ENCODE data around the gene BPIFB6. TPM values are rescaled to one million over a fixed set of nuclear protein-coding genes. Genes with fewer than 3 reads are reported as not detected.

Gene BPIFB6
- total RNA-seq, 4 donors from 2014 or later = not detected

GRCh38 chr20:33014336-33015113 lies 16.9 kb upstream of the BPIFB6 start:
- no peaks in the 10 kb centered on the region for H3K9me3 ChIP-seq
- intact Hi-C loops (cut with DNase I; ENCODE audit: low total_unique reads) = no loop called here
- no peaks in the 10 kb centered on the region for H3K36me3 ChIP-seq
- TF ChIP-seq POLR2AphosphoS5 (IDR thresholded peaks at IDR 0.05) (no peak), EP300 (IDR thresholded peaks at IDR 0.05; ENCODE audit: low read depth) (no peak), CTCF (IDR thresholded peaks at IDR 0.05) (no peak), POLR2A (IDR thresholded peaks at IDR 0.05) (no peak)
- H3K27me3 ChIP-seq = no peaks in the 10 kb centered on the region
- no peak overlapping the region for H3K27ac ChIP-seq
- WGBS, 2 donors (ENCODE audit: low coverage in 1 of 2) = 60 to 63% methylated on average over 3 to 16 of the region's 16 CpGs
- in situ Hi-C loops (cut with MboI; ENCODE audit: low pct_ligation_motif_present in 1 of 4, low pct_unique_long_range_greater_than_20kb in 1 of 4, low sequenced_read_pairs in 3 of 4) = no loop called here
- no peak for DNase-seq
- H3K4me1 ChIP-seq = no peaks in the 10 kb centered on the region
- H3K4me3 ChIP-seq = no peak overlapping the region

GRCh38 chr20:33015114-33015484 lies 16.3 kb upstream of the BPIFB6 start:
- in situ Hi-C loops (cut with MboI; ENCODE audit: low pct_ligation_motif_present in 1 of 4, low pct_unique_long_range_greater_than_20kb in 1 of 4, low sequenced_read_pairs in 3 of 4) (no loop called here), intact Hi-C loops (cut with DNase I; ENCODE audit: low total_unique reads) (no loop called here)
- 83% methylated on average over 10 of the region's 10 CpGs; no CpG with 5 or more reads in 1 of the 2 donors for WGBS, 2 donors (ENCODE audit: low coverage in 1 of 2)

GRCh38 chr20:33015700-33016580 lies 15.5 kb upstream of the BPIFB6 start:
- WGBS, 2 donors (ENCODE audit: low coverage in 1 of 2) = 60 to 62% methylated on average over 3 to 15 of the region's 15 CpGs
- H3K9me3 ChIP-seq = no peaks in the 10 kb centered on the region
- no peak for DNase-seq
- intact Hi-C loops (cut with DNase I; ENCODE audit: low total_unique reads) (no loop called here), in situ Hi-C loops (cut with MboI; ENCODE audit: low pct_ligation_motif_present in 1 of 4, low pct_unique_long_range_greater_than_20kb in 1 of 4, low sequenced_read_pairs in 3 of 4) (no loop called here)
- TF ChIP-seq EP300 (IDR thresholded peaks at IDR 0.05; ENCODE audit: low read depth) (no peak), POLR2AphosphoS5 (IDR thresholded peaks at IDR 0.05) (no peak), POLR2A (IDR thresholded peaks at IDR 0.05) (no peak), CTCF (IDR thresholded peaks at IDR 0.05) (no peak)
- H3K27ac ChIP-seq = no peak overlapping the region
- H3K36me3 ChIP-seq = no peaks in the 10 kb centered on the region
- H3K4me3 ChIP-seq = no peak overlapping the region
- no peaks in the 10 kb centered on the region for H3K27me3 ChIP-seq
- no peaks in the 10 kb centered on the region for H3K4me1 ChIP-seq

More at GRCh38 chr20:33015114-33015484, 16.3 kb upstream of the BPIFB6 start:
- Histone ChIP-seq H3K4me3 (no peak overlapping the region), H3K4me1 (no peaks in the 10 kb centered on the region), H3K36me3 (no peaks in the 10 kb centered on the region), H3K27ac (no peak overlapping the region), H3K9me3 (no peaks in the 10 kb centered on the region), H3K27me3 (no peaks in the 10 kb centered on the region)
- TF ChIP-seq POLR2AphosphoS5 (IDR thresholded peaks at IDR 0.05) = no peak
- TF ChIP-seq EP300 (IDR thresholded peaks at IDR 0.05; ENCODE audit: low read depth) = no peak
- TF ChIP-seq POLR2A (IDR thresholded peaks at IDR 0.05) = no peak
- TF ChIP-seq CTCF (IDR thresholded peaks at IDR 0.05) = no peak
- DNase-seq = no peak

- Histone ChIP-seq H3K9me3 (no peaks in the 10 kb centered on the region), H3K4me3 (no peak overlapping the region), H3K4me1 (no peaks in the 10 kb centered on the region), H3K27me3 (no peaks in the 10 kb centered on the region), H3K27ac (no peak overlapping the region), H3K36me3 (no peaks in the 10 kb centered on the region)
- in situ Hi-C loops (cut with MboI; ENCODE audit: low pct_ligation_motif_present in 1 of 4, low pct_unique_long_range_greater_than_20kb in 1 of 4, low sequenced_read_pairs in 3 of 4) (no loop called here), intact Hi-C loops (cut with DNase I; ENCODE audit: low total_unique reads) (no loop called here)
- 73% methylated on average over 7 of the region's 7 CpGs; no CpG with 5 or more reads in 1 of the 2 donors for whole genome bisulfite sequencing, 2 donors (ENCODE audit: low coverage in 1 of 2)
- DNase-seq = no peak
- no peak for TF ChIP-seq POLR2AphosphoS5 (IDR thresholded peaks at IDR 0.05)
- no peak for TF ChIP-seq EP300 (IDR thresholded peaks at IDR 0.05; ENCODE audit: low read depth)
- TF ChIP-seq CTCF (IDR thresholded peaks at IDR 0.05) = no peak
These were observed 14.8 kb upstream of the BPIFB6 start for GRCh38 chr20:33016581-33017109.

Measured in transverse colon (tissue), 4 donors.